ENCODE results near the gene TRIM63. TPM values are rescaled to one million over a fixed set of nuclear protein-coding genes. Genes with fewer than 3 reads are reported as not detected.

Gene TRIM63
- total and polyA plus RNA-seq, 11 donors = 136 to 598 (median 204) TPM

DNA sequence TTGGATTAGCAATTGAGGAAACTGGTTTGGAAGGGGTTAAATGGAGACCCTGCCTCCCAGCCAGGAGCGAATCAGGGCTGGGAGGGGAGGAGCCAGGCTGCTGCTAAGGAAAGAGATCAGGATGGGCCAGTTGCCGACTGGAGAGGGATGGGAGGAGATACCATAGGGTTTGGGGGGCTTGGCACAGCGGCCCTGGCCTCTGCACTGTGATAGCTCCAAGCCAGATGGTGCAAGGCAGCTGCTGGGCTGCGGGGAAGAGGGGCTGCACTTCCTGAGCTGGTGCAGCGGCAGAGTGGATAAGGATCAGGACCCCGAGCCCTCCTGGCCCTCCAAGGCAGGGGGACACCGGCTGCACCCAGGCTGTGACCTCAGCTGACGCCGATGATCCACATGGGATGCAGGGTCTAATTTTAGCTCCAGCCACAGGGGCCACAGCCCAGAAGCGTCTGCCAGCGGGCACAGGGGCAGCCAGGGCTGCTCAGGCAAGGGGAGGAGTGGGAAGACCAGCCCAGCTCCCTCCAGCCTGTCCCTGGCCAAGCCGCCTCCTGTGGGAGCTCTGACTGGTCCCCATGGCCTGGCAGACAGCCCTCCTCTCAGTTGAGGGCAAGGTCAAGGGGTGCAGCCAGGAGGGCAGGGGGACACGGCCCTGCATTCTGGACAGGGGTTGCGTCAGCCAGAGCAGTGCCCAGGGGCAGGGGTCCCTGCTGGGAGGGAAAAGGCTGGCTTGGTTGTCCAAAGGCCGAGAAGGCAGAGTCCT lies 45.6 kb downstream of the TRIM63 start, which contains the start of gene EXTL1:
TSS of gene EXTL1 (plus strand) at position 129 of the 757 bp plus-strand sequence. CDS start 872 bp downstream, outside the sequence.
- TF ChIP-seq, protein P1, sequence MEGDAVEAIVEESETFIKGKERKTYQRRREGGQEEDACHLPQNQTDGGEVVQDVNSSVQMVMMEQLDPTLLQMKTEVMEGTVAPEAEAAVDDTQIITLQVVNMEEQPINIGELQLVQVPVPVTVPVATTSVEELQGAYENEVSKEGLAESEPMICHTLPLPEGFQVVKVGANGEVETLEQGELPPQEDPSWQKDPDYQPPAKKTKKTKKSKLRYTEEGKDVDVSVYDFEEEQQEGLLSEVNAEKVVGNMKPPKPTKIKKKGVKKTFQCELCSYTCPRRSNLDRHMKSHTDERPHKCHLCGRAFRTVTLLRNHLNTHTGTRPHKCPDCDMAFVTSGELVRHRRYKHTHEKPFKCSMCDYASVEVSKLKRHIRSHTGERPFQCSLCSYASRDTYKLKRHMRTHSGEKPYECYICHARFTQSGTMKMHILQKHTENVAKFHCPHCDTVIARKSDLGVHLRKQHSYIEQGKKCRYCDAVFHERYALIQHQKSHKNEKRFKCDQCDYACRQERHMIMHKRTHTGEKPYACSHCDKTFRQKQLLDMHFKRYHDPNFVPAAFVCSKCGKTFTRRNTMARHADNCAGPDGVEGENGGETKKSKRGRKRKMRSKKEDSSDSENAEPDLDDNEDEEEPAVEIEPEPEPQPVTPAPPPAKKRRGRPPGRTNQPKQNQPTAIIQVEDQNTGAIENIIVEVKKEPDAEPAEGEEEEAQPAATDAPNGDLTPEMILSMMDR (IDR thresholded peaks at IDR 0.05) = no peak
- peak in 1 of 2 donors; percentile 24 for TF ChIP-seq POLR2A (IDR thresholded peaks at IDR 0.05)
- Histone ChIP-seq H3K4me1 (peaks cover 0 to 74% (median 27%) of the 10 kb centered on the region in 12 donors), H3K9me3 (no peaks in the 10 kb centered on the region), H3K36me3 (no peaks in the 10 kb centered on the region), H3K4me3 (peak within 1 kb of the TSS in 9 of 12 donors; percentile 11 to 59 (median 38)), H3K27me3 (no peaks in the 10 kb centered on the region), H3K27ac (peak within 1 kb of the TSS; percentile 55 to 98 (median 86))
- intact Hi-C loops (cut with DNase I) = loop anchor here in 1 of 10 donors (5.0 kb wide), 1 partner anchor 135 kb away; the partner anchor contains the start of gene FAM110D
- WGBS, 4 donors = 16 to 22% (median 20%) methylated on average over 7 to 15 of the region's 15 CpGs
- DNase-seq = peak; percentile 79 to 91 (median 84)
- peak; percentile 78 to 88 (median 87) for ATAC-seq

DNA sequence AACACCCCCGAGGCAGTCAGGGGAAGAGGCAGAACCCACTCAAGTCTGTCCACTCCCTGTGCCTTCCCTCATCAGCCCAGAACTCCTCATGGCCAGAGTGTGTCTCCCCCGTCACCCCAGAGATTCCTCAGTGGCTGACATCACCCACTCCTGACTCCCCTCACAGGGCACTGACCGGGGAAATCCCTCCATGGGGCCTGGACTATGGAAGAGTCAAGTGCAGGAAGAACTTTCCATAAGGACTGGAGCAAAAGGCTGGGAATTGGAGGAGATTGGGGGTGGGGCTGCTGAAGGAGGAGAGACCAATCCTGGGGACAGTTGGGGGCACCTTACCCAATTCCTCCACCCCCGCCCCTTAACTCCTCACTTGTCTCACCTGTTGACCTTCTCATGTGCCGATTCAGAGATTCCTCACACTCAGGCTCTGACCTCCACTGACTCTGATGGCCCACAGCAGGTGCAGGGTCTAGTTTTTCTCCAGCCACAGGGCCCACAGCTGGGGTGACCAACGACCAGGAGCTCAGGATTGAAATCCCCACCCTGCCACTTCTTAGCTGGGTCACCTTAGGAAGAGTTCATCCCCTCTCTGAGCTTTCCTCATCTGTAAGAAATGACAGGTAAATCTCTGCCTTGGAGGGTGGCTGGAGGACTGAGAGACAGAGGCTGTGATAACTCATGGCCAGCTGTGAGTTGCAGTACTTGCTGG lies 46.3 kb downstream of the TRIM63 start:
- no peaks in the 10 kb centered on the region for H3K9me3 ChIP-seq
- peak overlapping the region; percentile 55 to 98 (median 86) for H3K27ac ChIP-seq
- 26 to 43% (median 40%) methylated on average over 6 of the region's 6 CpGs for WGBS, 4 donors
- no peaks in the 10 kb centered on the region for H3K36me3 ChIP-seq
- peak overlapping the region in 8 of 12 donors; percentile 11 to 59 (median 44) for H3K4me3 ChIP-seq
- peak in 2 of 4 donors; percentile 2 to 10 for ATAC-seq
- no peaks in the 10 kb centered on the region for H3K27me3 ChIP-seq
- intact Hi-C loops (cut with DNase I) = loop anchor here in 1 of 10 donors (5.0 kb wide), 1 partner anchor 136 kb away; the partner anchor contains the start of gene FAM110D
- H3K4me1 ChIP-seq = peaks cover 0 to 81% (median 32%) of the 10 kb centered on the region in 12 donors
- TF ChIP-seq, protein P1 (IDR thresholded peaks at IDR 0.05) = no peak
- TF ChIP-seq POLR2A (IDR thresholded peaks at IDR 0.05) = no peak
- DNase-seq = peak in 2 of 5 donors; percentile 26 to 40

DNA sequence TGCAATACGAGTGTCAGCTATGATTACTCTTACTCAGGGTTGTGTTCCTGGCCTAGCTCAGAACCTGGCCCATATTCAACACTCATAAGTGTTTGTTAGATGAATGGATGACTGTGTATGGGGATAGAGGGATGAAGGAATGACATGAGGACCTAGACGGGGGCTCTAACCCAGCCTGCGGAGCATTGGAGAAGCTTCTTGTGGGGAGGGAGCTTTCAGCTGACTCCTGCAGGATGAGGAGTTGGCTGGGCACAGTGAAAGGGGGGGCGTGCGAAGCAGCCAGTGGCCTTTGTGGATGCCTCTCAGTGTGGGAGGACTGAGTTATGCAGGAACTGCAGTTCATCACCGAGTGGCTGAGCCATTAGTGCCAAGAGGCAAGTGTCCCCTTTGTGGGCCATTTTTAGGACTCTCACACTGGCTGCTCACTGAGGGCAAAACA lies 47.1 kb downstream of the TRIM63 start:
- Histone ChIP-seq H3K27ac (peak overlapping the region; percentile 55 to 98 (median 86)), H3K27me3 (no peaks in the 10 kb centered on the region), H3K4me1 (peaks cover 0 to 86% (median 32%) of the 10 kb centered on the region in 12 donors), H3K36me3 (no peaks in the 10 kb centered on the region), H3K4me3 (peak overlapping the region in 6 of 12 donors; percentile 37 to 59 (median 50)), H3K9me3 (no peaks in the 10 kb centered on the region)
- peak; percentile 34 to 62 (median 50) for ATAC-seq
- WGBS, 4 donors = 29 to 51% (median 35%) methylated on average over 6 of the region's 6 CpGs
- intact Hi-C loops (cut with DNase I) = loop anchor here in 1 of 10 donors (5.0 kb wide), 1 partner anchor 137 kb away; the partner anchor contains the start of gene FAM110D
- peak; percentile 51 to 71 (median 67) for DNase-seq
- no peak for TF ChIP-seq POLR2A (IDR thresholded peaks at IDR 0.05)
- TF ChIP-seq, protein P1 (IDR thresholded peaks at IDR 0.05) = no peak

Data from heart left ventricle (tissue), 16 donors.